Body of pancreas (tissue), 4 donors: ENCODE data around the gene ZBTB17. TPM values are rescaled to one million over a fixed set of nuclear protein-coding genes. Genes with fewer than 3 reads are reported as not detected.

Source experiments
- ATAC-seq: fragments of 150-250 bp; one replicate; pipeline ENCODE4 v1.9.1; 2016
- DNase-seq, 4 donors: peaks; one replicate each; pipeline ENCODE4 v3.0.0-alpha.2; 2019
- H3K27ac ChIP-seq, 4 donors: fragments of 200-600 bp; sonication (generic); 1 replicate in 3 of 4; 2 replicates in 1 of 4; pipeline versions ENCODE4 v1.5.1 to v1.6.1; 2016 to 2019; ENCODE audit warnings: mild to moderate bottlenecking in 1 of 4, mixed read lengths in 1 of 4, moderate library complexity in 1 of 4
- H3K27me3 ChIP-seq, 2 donors: fragments of 200-600 bp; sonication (generic); one replicate each; pipeline ENCODE4 v1.6.0; 2016; ENCODE audit warnings: mild to moderate bottlenecking in 1 of 2
- H3K36me3 ChIP-seq, 2 donors: fragments of 200-600 bp; sonication (generic); replicated peaks in 1 of 2; 2 replicates each; pipeline ENCODE4 v1.5.1; 2016; ENCODE audit warnings: low read depth in 2 of 2; ENCODE audit not compliant: insufficient read depth in 1 of 2
- H3K4me1 ChIP-seq: fragments of 200-600 bp; sonication (generic); one replicate; pipeline ENCODE4 v1.6.0; 2016
- H3K4me3 ChIP-seq, 2 donors: fragments of 200-600 bp; sonication (generic); 1 replicate in 1 of 2; 2 replicates in 1 of 2; pipeline ENCODE4 v1.5.1; 2016 to 2019
- H3K9me3 ChIP-seq, 3 donors: fragments of 200-600 bp; sonication (generic); 1 replicate in 2 of 3; 2 replicates in 1 of 3; pipeline ENCODE4 v1.5.1; 2016
- POLR2A ChIP-seq, 3 donors: fragments of 450-650 bp; IDR thresholded peaks; one replicate each; pipeline ENCODE4 v1.6.1; 2016; ENCODE audit warnings: antibody characterized with exemption in 3 of 3, mild to moderate bottlenecking in 2 of 3
- WGBS, 2 donors: methylation state at CpG; one replicate each; pipeline ENCODE4 v1.1.5; 2017; 5-methylcytosine and 5-hydroxymethylcytosine counted together
- intact Hi-C: fragments of 100-400 bp; cut with DNase I; formaldehyde crosslinking; loops from one replicate; pipeline ENCODE4 v1.15.1; 2023
- total RNA-seq, 2 donors: library from RNA; depleted of rRNA; stranded (reverse); fragments of >200 nt; gene quantifications; one replicate each; pipeline ENCODE4 v1.1.0, GENCODE V29; 2016
- TF ChIP-seq, protein P1 (sequence below), 7 experiments: fragments of 450-650 bp in 4 of 7; fragments of 200-600 bp in 3 of 7; sonication (generic) in 3 of 7; IDR thresholded peaks; one replicate each; pipeline ENCODE4 v1.5.1; 2016 to 2019; ENCODE audit warnings: antibody characterized with exemption in 7 of 7

Gene ZBTB17
- total RNA-seq, 2 donors from 2014 or later, result 28.8 to 73.2 TPM

DNA sequence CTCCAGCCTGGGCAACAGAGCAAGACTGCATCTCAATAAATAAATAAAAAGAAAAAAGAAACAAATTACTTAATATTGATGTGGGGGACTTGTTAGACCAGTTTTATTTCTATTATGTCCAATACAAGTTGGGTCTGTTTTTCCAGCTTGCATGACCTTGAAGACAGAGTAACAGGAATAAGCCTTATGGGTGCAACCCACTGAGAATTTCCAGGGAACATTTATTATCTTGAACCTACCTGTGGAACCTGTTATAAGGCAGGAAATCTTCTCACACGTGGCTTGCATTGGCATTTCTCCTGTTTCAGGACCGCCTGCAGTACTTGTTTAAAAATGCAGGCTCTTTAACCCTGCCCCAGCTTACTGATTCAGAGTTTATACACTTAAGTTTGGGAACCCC lies 64.0 kb downstream of the ZBTB17 start:
- no peaks in the 10 kb centered on the region for H3K9me3 ChIP-seq
- DNase-seq (peak; percentile 47 to 83 (median 67)), ATAC-seq (peak; percentile 92)
- intact Hi-C loops, result no loop called here
- 9 to 15% methylated on average over 2 of the region's 2 CpGs for WGBS, 2 donors
- peak overlapping the region in 3 of 4 donors; percentile 45 to 71 (median 48) for H3K27ac ChIP-seq
- no peak overlapping the region for H3K4me3 ChIP-seq
- peaks cover 20% of the 10 kb centered on the region for H3K4me1 ChIP-seq
- H3K36me3 ChIP-seq, result peaks cover 0 to 3% of the 10 kb centered on the region in 2 donors
- H3K27me3 ChIP-seq, result no peaks in the 10 kb centered on the region
- TF ChIP-seq, protein P1, sequence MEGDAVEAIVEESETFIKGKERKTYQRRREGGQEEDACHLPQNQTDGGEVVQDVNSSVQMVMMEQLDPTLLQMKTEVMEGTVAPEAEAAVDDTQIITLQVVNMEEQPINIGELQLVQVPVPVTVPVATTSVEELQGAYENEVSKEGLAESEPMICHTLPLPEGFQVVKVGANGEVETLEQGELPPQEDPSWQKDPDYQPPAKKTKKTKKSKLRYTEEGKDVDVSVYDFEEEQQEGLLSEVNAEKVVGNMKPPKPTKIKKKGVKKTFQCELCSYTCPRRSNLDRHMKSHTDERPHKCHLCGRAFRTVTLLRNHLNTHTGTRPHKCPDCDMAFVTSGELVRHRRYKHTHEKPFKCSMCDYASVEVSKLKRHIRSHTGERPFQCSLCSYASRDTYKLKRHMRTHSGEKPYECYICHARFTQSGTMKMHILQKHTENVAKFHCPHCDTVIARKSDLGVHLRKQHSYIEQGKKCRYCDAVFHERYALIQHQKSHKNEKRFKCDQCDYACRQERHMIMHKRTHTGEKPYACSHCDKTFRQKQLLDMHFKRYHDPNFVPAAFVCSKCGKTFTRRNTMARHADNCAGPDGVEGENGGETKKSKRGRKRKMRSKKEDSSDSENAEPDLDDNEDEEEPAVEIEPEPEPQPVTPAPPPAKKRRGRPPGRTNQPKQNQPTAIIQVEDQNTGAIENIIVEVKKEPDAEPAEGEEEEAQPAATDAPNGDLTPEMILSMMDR (IDR thresholded peaks at IDR 0.05), result peak in 3 of 7 experiments; percentile 32 to 44 (median 39)
- TF ChIP-seq POLR2A (IDR thresholded peaks at IDR 0.05), result no peak

DNA sequence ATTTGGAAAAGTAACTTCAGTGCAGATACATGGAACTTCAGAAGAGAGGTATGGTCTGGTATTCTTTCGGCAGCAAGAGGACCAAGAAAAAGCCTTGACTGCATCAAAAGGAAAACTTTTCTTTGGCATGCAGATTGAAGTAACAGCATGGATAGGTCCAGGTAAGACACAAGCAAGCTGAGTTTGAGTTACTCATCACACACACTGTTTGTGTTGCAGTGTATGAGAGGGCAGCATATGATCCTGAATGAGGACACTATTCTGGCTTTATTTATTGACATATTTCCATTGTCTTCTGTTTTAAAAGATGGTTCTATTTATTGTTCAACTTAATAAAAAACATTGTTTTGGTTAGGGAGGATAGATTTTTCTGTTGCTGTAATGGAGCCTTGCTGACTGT lies 64.8 kb downstream of the ZBTB17 start:
- peak overlapping the region in 2 of 4 donors; percentile 45 to 71 for H3K27ac ChIP-seq
- ATAC-seq (no peak), DNase-seq (no peak)
- H3K9me3 ChIP-seq, result no peaks in the 10 kb centered on the region
- H3K27me3 ChIP-seq, result no peaks in the 10 kb centered on the region
- WGBS, 2 donors, result 96% methylated on average over 1 of the region's 1 CpG
- H3K36me3 ChIP-seq, result no peaks in the 10 kb centered on the region
- peaks cover 27% of the 10 kb centered on the region for H3K4me1 ChIP-seq
- intact Hi-C loops, result no loop called here
- TF ChIP-seq, protein P1 (IDR thresholded peaks at IDR 0.05), result no peak
- no peak for TF ChIP-seq POLR2A (IDR thresholded peaks at IDR 0.05)
- H3K4me3 ChIP-seq, result no peak overlapping the region

DNA sequence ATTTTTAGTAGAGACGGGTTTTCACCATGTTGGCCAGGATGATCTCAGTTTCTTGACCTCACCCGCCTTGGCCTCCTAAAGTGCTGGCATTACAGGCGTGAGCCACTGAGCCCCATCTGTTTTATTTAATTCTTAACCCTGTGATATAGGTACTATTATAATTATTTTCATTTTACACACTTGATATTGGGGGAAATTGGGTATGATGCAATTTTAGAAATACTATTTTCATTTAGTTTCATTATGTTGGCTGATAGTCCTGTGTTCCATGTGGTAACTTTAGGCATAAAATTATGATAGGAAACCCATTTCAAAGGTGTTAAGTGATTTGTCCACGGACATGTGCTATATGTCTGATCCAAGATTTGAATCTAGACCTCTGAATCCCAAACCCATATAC lies 67.3 kb downstream of the ZBTB17 start:
- H3K36me3 ChIP-seq, result no peaks in the 10 kb centered on the region
- H3K4me3 ChIP-seq, result no peak overlapping the region
- peaks cover 35% of the 10 kb centered on the region for H3K4me1 ChIP-seq
- TF ChIP-seq POLR2A (IDR thresholded peaks at IDR 0.05), result no peak
- TF ChIP-seq, protein P1 (IDR thresholded peaks at IDR 0.05), result no peak
- no peak for DNase-seq
- 94 to 97% methylated on average over 4 of the region's 4 CpGs for WGBS, 2 donors
- H3K9me3 ChIP-seq, result no peaks in the 10 kb centered on the region
- no peak for ATAC-seq
- no peaks in the 10 kb centered on the region for H3K27me3 ChIP-seq
- intact Hi-C loops, result no loop called here
- H3K27ac ChIP-seq, result no peak overlapping the region

DNA sequence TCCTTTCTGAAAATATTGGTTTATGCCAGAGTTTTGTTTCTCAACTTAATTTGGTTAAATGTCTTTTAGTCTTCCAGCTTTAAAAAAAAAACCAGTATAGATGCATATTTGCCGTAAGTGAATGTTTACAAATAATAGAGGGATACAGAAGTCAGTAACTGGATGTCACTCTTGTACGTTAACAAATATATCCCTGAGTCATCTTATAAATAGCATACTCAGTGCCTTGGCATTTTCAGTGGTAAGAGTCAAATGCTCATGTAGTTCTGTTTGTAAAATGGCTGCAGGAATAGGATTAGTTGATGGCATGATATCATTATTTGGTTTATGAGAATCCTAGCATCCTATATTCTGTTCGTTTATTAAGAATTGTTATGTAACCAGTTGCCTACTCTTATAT lies 73.0 kb downstream of the ZBTB17 start:
- Histone ChIP-seq H3K9me3 (no peaks in the 10 kb centered on the region), H3K4me1 (peaks cover 21% of the 10 kb centered on the region), H3K36me3 (no peaks in the 10 kb centered on the region), H3K4me3 (no peak overlapping the region), H3K27ac (no peak overlapping the region), H3K27me3 (no peaks in the 10 kb centered on the region)
- ATAC-seq (no peak), DNase-seq (no peak)
- intact Hi-C loops, result no loop called here
- 81 to 85% methylated on average over 3 of the region's 3 CpGs for WGBS, 2 donors
- TF ChIP-seq POLR2A (IDR thresholded peaks at IDR 0.05), result no peak
- TF ChIP-seq, protein P1 (IDR thresholded peaks at IDR 0.05), result no peak

DNA sequence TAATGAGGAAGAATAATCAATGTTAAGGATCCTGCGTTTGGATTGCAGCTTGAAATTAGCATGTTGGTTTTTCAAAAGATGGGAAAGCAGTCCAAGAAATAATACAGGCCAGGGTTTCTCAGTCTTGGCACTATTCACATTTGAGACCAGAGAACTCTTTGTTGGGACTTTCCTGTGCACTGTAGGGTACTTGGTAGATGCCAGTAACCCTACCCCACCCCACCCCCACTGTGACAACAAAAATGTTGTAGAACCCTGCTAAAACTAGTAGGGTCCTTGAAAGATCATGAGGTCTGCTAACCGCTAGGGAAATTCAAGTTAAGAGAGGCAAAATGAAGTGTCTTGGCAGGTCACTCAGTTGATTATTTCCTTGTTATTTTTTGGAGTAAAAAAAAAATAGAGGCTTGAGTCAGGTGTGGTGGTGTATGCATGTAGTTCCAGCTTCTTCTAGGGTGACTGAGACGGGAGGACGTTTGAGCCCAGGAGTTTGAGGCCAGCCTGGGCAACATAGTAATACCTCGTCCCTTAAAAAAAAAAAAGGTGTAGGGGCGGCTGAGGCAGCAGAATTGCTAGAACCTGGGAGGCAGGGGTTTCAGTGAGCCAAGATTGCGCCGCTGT lies 75.1 kb downstream of the ZBTB17 start:
- Histone ChIP-seq H3K9me3 (no peaks in the 10 kb centered on the region), H3K36me3 (no peaks in the 10 kb centered on the region), H3K27ac (no peak overlapping the region), H3K27me3 (no peaks in the 10 kb centered on the region), H3K4me1 (peaks cover 20% of the 10 kb centered on the region), H3K4me3 (no peak overlapping the region)
- WGBS, 2 donors, result 67 to 69% methylated on average over 8 of the region's 8 CpGs
- ATAC-seq (no peak), DNase-seq (no peak)
- intact Hi-C loops, result no loop called here
- TF ChIP-seq POLR2A (IDR thresholded peaks at IDR 0.05), result no peak
- TF ChIP-seq, protein P1 (IDR thresholded peaks at IDR 0.05), result no peak
